Psoas muscle (tissue), 8 donors: ENCODE results near the gene SUV39H1. TPM values are rescaled to one million over a fixed set of nuclear protein-coding genes. Genes with fewer than 3 reads are reported as not detected.

Experiments used
- ATAC-seq, 4 donors: fragments of 200-7000 bp; cut with Tn5 transposase; one replicate each; pipeline ENCODE4 v1.9.1; 2020; ENCODE audit warnings: moderate library complexity in 3 of 4, mild to moderate bottlenecking in 2 of 4
- DNase-seq, 2 donors: peaks; one replicate each; pipeline ENCODE4 v3.0.0-alpha.2; 2020
- H3K27ac ChIP-seq: fragments of 200-600 bp; one replicate; pipeline ENCODE4 v1.8.0; 2022
- H3K27me3 ChIP-seq, 3 donors: fragments of 200-600 bp in 1 of 3; one replicate each; pipeline versions ENCODE4 v1.6.1 to v1.8.0; 2013 to 2022; ENCODE audit warnings: low read length in 2 of 3, mild to moderate bottlenecking in 2 of 3, moderate library complexity in 1 of 3; ENCODE audit not compliant: insufficient read depth in 3 of 3
- H3K36me3 ChIP-seq, 2 donors: fragments of 200-600 bp in 1 of 2; one replicate each; pipeline versions ENCODE4 v1.6.1 to v1.8.0; 2013 to 2022; ENCODE audit warnings: low read depth in 1 of 2, mild to moderate bottlenecking in 1 of 2, moderate library complexity in 1 of 2; ENCODE audit not compliant: insufficient read depth in 1 of 2
- H3K4me1 ChIP-seq: fragments of 200-600 bp; one replicate; pipeline ENCODE4 v1.8.0; 2022
- H3K4me3 ChIP-seq: fragments of 200-600 bp; one replicate; pipeline ENCODE4 v1.8.0; 2022; ENCODE audit warnings: mild to moderate bottlenecking
- H3K9me3 ChIP-seq: fragments of 200-600 bp; one replicate; pipeline ENCODE4 v1.8.0; 2022
- WGBS, 3 donors: extraction: QIAGEN DNeasy Blood & Tissue Kit; methylation state at CpG; one replicate each; pipeline versions ENCODE4 v1.1.6 to v1.1.7; 2013; 5-methylcytosine and 5-hydroxymethylcytosine counted together
- intact Hi-C, 2 donors: fragments of 100-400 bp; cut with DNase I; formaldehyde crosslinking; loops; one replicate each; pipeline versions ENCODE4 v1.11.0 to v1.14.2; 2022
- polyA plus RNA-seq, 3 donors: library from polyadenylated mRNA; stranded (reverse); fragments of 200-250 nt; gene quantifications; one replicate each; pipeline ENCODE4 v1.2.3, GENCODE V29; 2013
- total RNA-seq, 4 donors: library from RNA; stranded (reverse); fragmentation: NEBNext Ultra II Directional in 2 of 4; extraction: Animal tissue kit (Norgen Biotek cat#: 25700) in 2 of 4; gene quantifications; one replicate each; pipeline versions ENCODE4 v1.2.1 to v1.2.4, GENCODE V29; 2021 to 2023
- TF ChIP-seq, protein P1 (sequence below): fragments of 200-600 bp; IDR thresholded peaks from one replicate; pipeline ENCODE4 v1.8.0; 2022; ENCODE audit warnings: antibody characterized with exemption
- donor health status: healthy with polysubstance abuse.
- donor health status: DM: no; HTN: no; CAD: no; lungs with moderate emphysema.
- donor health status: Bipolar disorder and iron deficiency.
- donor health status: healthy.
- donor health status: DM: yes; HTN: yes; CAD: no.
- donor health status: DM: no; HTN: no; CAD: no.
- donor health status: DM: no; HTN: no; CAD: no.
- donor health status: DM: yes; HTN: yes; CAD: no.

Gene SUV39H1
- total and polyA plus RNA-seq, 7 donors = 1.9 to 3.6 (median 2.8) TPM

DNA sequence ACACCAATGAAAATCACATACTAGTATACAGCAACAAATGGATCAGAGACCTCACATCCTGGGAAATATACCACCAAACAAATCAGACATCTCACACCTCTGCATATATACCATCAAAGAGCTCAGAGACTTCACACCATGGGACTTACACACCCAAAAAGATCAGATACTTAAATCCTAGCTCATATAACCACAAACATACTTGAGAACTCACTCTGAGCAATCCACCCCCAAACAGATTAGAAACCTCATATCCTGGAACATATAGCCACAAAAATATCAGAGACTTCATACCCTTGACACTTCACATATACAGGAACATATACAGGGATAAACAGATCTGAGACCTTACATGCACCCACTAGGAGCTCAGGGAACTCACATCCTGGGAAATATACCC is 32.1 kb downstream of the SUV39H1 start:
- Histone ChIP-seq H3K4me1 (no peaks in the 10 kb centered on the region), H3K9me3 (no peaks in the 10 kb centered on the region), H3K27ac (no peak overlapping the region), H3K27me3 (no peaks in the 10 kb centered on the region), H3K4me3 (no peak overlapping the region), H3K36me3 (no peaks in the 10 kb centered on the region)
- DNase-seq (no peak), ATAC-seq (no peak)
- intact Hi-C loops = no loop called here
- TF ChIP-seq, protein P1, sequence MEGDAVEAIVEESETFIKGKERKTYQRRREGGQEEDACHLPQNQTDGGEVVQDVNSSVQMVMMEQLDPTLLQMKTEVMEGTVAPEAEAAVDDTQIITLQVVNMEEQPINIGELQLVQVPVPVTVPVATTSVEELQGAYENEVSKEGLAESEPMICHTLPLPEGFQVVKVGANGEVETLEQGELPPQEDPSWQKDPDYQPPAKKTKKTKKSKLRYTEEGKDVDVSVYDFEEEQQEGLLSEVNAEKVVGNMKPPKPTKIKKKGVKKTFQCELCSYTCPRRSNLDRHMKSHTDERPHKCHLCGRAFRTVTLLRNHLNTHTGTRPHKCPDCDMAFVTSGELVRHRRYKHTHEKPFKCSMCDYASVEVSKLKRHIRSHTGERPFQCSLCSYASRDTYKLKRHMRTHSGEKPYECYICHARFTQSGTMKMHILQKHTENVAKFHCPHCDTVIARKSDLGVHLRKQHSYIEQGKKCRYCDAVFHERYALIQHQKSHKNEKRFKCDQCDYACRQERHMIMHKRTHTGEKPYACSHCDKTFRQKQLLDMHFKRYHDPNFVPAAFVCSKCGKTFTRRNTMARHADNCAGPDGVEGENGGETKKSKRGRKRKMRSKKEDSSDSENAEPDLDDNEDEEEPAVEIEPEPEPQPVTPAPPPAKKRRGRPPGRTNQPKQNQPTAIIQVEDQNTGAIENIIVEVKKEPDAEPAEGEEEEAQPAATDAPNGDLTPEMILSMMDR = no peak

DNA sequence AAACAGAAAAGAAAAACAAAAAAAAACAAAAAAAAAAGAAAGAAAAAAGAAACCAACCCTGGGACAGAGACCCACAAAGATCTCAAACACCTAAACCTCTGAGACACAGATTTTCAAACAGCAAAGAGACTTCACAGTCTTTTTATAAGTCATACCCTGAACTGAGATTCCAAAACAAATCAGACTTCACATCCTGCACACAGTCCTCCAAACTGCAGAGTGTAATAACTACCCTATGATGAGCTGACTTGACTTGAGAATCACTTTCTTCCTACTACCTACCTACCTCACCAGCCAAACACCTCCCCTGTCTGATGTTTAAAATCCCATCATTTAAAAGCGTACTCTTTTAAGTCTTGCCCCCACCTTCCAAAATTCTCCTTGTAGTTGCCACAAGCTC is 39.8 kb downstream of the SUV39H1 start:
- Histone ChIP-seq H3K4me1 (no peaks in the 10 kb centered on the region), H3K4me3 (peak overlapping the region; percentile 69), H3K9me3 (no peaks in the 10 kb centered on the region), H3K36me3 (no peaks in the 10 kb centered on the region), H3K27ac (no peak overlapping the region), H3K27me3 (no peaks in the 10 kb centered on the region)
- ATAC-seq (no peak), DNase-seq (no peak)
- TF ChIP-seq, protein P1 = no peak
- WGBS, 3 donors = 77 to 92% (median 78%) methylated on average over 1 of the region's 1 CpG
- intact Hi-C loops = loop anchor here in 1 of 2 donors (5.0 kb wide), 1 partner anchor 61 kb away; no protein-coding TSS in a partner anchor

DNA sequence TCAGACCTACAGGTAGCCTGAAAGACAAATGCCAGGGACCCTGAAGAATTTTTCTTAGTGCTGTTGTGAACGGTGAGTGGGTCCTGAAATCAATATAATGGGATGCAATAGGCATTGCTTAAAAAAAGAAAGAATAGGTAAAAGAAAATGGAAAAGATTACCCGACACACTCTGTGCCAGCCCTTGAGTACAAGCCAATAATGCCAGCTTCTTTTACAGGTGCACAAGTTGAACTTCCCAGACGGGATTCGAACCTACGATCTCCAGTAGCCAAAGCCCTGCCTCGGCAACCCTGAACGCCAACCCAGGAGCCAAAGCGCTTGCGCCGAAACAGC is 40.3 kb downstream of the SUV39H1 start:
- no peaks in the 10 kb centered on the region for H3K27me3 ChIP-seq
- no peak for ATAC-seq
- H3K9me3 ChIP-seq = no peaks in the 10 kb centered on the region
- no peak for DNase-seq
- no peaks in the 10 kb centered on the region for H3K36me3 ChIP-seq
- peak overlapping the region; percentile 69 for H3K4me3 ChIP-seq
- TF ChIP-seq, protein P1 = no peak
- 8 to 48% (median 8%) methylated on average over 10 of the region's 10 CpGs for WGBS, 3 donors
- H3K4me1 ChIP-seq = no peaks in the 10 kb centered on the region
- H3K27ac ChIP-seq = no peak overlapping the region
- intact Hi-C loops = loop anchor here in 1 of 2 donors (5.0 kb wide), 1 partner anchor 60 kb away; no protein-coding TSS in a partner anchor

DNA sequence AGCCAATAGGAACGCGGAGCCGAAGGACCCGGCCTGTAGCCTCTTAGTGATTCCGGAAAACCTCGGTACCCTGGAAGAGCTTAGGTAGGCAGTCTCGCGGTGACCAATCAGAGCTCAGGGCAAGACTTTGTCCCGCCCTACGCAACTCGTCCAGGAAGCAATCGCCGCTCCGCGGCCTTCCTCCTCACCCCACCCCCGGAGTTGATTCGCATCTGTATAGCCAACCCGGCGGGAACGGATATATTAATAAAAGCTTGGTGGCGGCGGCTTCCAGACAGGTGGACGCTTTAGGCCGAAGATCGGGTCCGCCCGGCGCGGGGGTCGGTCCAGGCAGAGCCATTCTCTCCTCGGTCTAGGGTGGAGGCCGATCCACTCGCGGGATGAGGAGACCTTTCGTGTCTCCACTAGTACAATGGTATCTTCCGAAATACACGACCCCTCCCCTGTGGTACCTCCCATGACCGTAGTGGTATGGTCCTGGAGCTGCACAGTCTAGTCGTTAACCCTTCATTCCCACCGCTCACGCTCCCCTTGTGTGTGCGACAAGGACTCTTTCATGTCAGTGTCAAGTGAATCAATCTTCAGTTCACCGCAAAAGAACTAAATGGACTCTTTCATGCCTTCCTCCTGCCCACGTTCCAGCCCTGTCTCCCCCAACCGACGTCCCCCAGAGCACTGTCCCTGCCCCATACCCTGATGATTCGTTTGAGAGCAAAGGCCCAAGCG is 40.8 kb downstream of the SUV39H1 start:
- peak overlapping the region; percentile 83 for H3K27ac ChIP-seq
- ATAC-seq (peak; percentile 99 to 100 (median 100)), DNase-seq (peak; percentile 87 to 96)
- 0 to 36% (median 0%) methylated on average over 37 to 48 of the region's 48 CpGs for WGBS, 3 donors
- no peaks in the 10 kb centered on the region for H3K4me1 ChIP-seq
- no peaks in the 10 kb centered on the region for H3K9me3 ChIP-seq
- intact Hi-C loops = loop anchor here in 1 of 2 donors (5.0 kb wide), 1 partner anchor 60 kb away; no protein-coding TSS in a partner anchor
- TF ChIP-seq, protein P1 = no peak
- no peaks in the 10 kb centered on the region for H3K36me3 ChIP-seq
- peak overlapping the region; percentile 69 for H3K4me3 ChIP-seq
- H3K27me3 ChIP-seq = no peaks in the 10 kb centered on the region
